H1 (cell line): Measurements from ENCODE around the gene SFXN1. TPM values are rescaled to one million over a fixed set of nuclear protein-coding genes. Genes with fewer than 3 reads are reported as not detected.

Experiments used
- CTCF ChIA-PET: fragments of 300-600 bp; sonication (Branson Sonifier 250); formaldehyde crosslinking; loops from one replicate; lab custom pipeline; 2021; ENCODE audit not compliant: partially characterized antibody; lab: Charles Lee
- POLR2A ChIA-PET: fragments of 300-600 bp; sonication (Branson Sonifier 250); formaldehyde crosslinking; loops from one replicate; lab custom pipeline; 2021; ENCODE audit warnings: inconsistent platforms; ENCODE audit not compliant: partially characterized antibody; lab: Charles Lee
- DNase-seq, 2 experiments: peaks; one replicate each; pipeline versions ENCODE4 v3.0.0 to v3.0.0-alpha.2; 2010 to 2022; ENCODE audit warnings: low spot score in 2 of 2, low read depth in 1 of 2, mixed read lengths in 1 of 2
- FAIRE-seq: peaks from 2 replicates; lab custom pipeline; 2011; peaks lifted over from hg19 to GRCh38; lab: Jason Lieb, UNC
- H2AFZ ChIP-seq: 2 replicates; pipeline ENCODE4 v1.8.1; 2012; ENCODE audit warnings: low read length, inconsistent platforms
- H2AK5ac ChIP-seq: 2 replicates; pipeline ENCODE4 v1.6.1; 2013; ENCODE audit warnings: low read depth, low read length
- H2BK120ac ChIP-seq: replicated peaks from 2 replicates; pipeline ENCODE3; 2013; ENCODE audit warnings: low read depth, low read length, inconsistent platforms
- H2BK12ac ChIP-seq: 2 replicates; pipeline ENCODE4 v1.6.1; 2013; ENCODE audit warnings: low read depth, low read length
- H2BK15ac ChIP-seq: 2 replicates; pipeline ENCODE4 v1.6.1; 2013; ENCODE audit warnings: low read length
- H2BK20ac ChIP-seq: 2 replicates; pipeline ENCODE4 v1.6.1; 2013; ENCODE audit warnings: low read length
- H2BK5ac ChIP-seq: 2 replicates; pipeline ENCODE4 v1.6.1; 2013; ENCODE audit warnings: low read depth, low read length
- H3K14ac ChIP-seq: 2 replicates; pipeline ENCODE4 v1.6.1; 2013; ENCODE audit warnings: inconsistent platforms; ENCODE audit not compliant: insufficient read length
- H3K18ac ChIP-seq: 2 replicates; pipeline ENCODE4 v1.6.1; 2013; ENCODE audit warnings: low read length; ENCODE audit errors: extremely low read depth
- H3K23ac ChIP-seq: 2 replicates; pipeline ENCODE4 v1.6.1; 2013; ENCODE audit warnings: inconsistent platforms; ENCODE audit not compliant: insufficient read length
- H3K23me2 ChIP-seq: 2 replicates; pipeline ENCODE4 v1.6.1; 2013; ENCODE audit warnings: low read depth, low read length
- H3K27ac ChIP-seq: 2 replicates; pipeline ENCODE4 v1.6.1; 2011; ENCODE audit warnings: low read depth, low read length, inconsistent platforms
- H3K27me3 ChIP-seq, 4 experiments: replicated peaks in 1 of 4; 1 replicate in 1 of 4; 2 replicates in 3 of 4; pipeline versions ENCODE4 v1.6.1 to v1.8.1; 2011 to 2013; ENCODE audit warnings: low read length in 3 of 4, mild to moderate bottlenecking in 3 of 4, inconsistent platforms in 2 of 4, mixed read lengths in 2 of 4, moderate library complexity in 1 of 4; ENCODE audit not compliant: control insufficient read depth in 3 of 4, insufficient read depth in 3 of 4; ENCODE audit errors: extremely low read depth in 1 of 4
- H3K36me3 ChIP-seq, 4 experiments: 2 replicates each; pipeline versions ENCODE4 v1.6.1 to v1.8.1; 2011 to 2013; ENCODE audit warnings: mild to moderate bottlenecking in 4 of 4, low read length in 3 of 4, moderate library complexity in 2 of 4, control low read depth in 1 of 4, inconsistent platforms in 1 of 4; ENCODE audit not compliant: insufficient read depth in 4 of 4, control insufficient read depth in 2 of 4
- H3K4ac ChIP-seq: replicated peaks from 2 replicates; pipeline ENCODE3; 2013; ENCODE audit warnings: low read length, low read depth, mixed read lengths, inconsistent platforms; ENCODE audit not compliant: insufficient read length
- H3K4me1 ChIP-seq, 4 experiments: replicated peaks in 1 of 4; 1 replicate in 1 of 4; 2 replicates in 3 of 4; pipeline versions ENCODE4 v1.6.1 to v1.8.1; 2011 to 2013; ENCODE audit warnings: low read length in 3 of 4, inconsistent platforms in 2 of 4, mixed read lengths in 1 of 4; ENCODE audit not compliant: insufficient read depth in 4 of 4, control insufficient read depth in 3 of 4
- H3K4me2 ChIP-seq, 2 experiments: 2 replicates each; pipeline versions ENCODE4 v1.6.1 to v1.8.1; 2011 to 2013; ENCODE audit warnings: low read depth in 2 of 2, low read length in 2 of 2, control low read depth in 1 of 2, inconsistent platforms in 1 of 2, mild to moderate bottlenecking in 1 of 2; ENCODE audit not compliant: insufficient read depth in 1 of 2
- H3K4me3 ChIP-seq, 4 experiments: fragments of 200-600, 300-600 bp in 1 of 4; sonication (generic), shearing (Covaris generic), sonication (Bioruptor Twin) in 1 of 4; 2 replicates each; pipeline versions ENCODE4 v1.5.1 to v1.8.1; 2011 to 2016; ENCODE audit warnings: low read length in 4 of 4, low read depth in 3 of 4, control low read depth in 2 of 4, inconsistent platforms in 2 of 4, mild to moderate bottlenecking in 2 of 4, mixed read lengths in 1 of 4, moderate library complexity in 1 of 4; ENCODE audit not compliant: insufficient read depth in 2 of 4; ENCODE audit errors: extremely low read depth in 1 of 4
- H3K56ac ChIP-seq: replicated peaks from 2 replicates; pipeline ENCODE3; 2013; ENCODE audit warnings: low read depth, mild to moderate bottlenecking, mixed read lengths, low read length, inconsistent platforms; ENCODE audit not compliant: insufficient read length
- H3K79me1 ChIP-seq: 2 replicates; pipeline ENCODE4 v1.6.1; 2013; ENCODE audit warnings: low read depth, low read length, control low read depth
- H3K79me2 ChIP-seq, 2 experiments: 2 replicates each; pipeline versions ENCODE4 v1.6.1 to v1.8.1; 2012 to 2013; ENCODE audit warnings: low read length in 2 of 2, mild to moderate bottlenecking in 2 of 2, inconsistent platforms in 1 of 2; ENCODE audit not compliant: insufficient read depth in 2 of 2, control insufficient read depth in 1 of 2
- H3K9ac ChIP-seq, 4 experiments: replicated peaks in 1 of 4; 1 replicate in 1 of 4; 2 replicates in 3 of 4; pipeline versions ENCODE4 v1.6.1 to v1.8.1; 2011 to 2013; ENCODE audit warnings: low read depth in 3 of 4, low read length in 3 of 4, control low read depth in 2 of 4, mild to moderate bottlenecking in 2 of 4, moderate library complexity in 2 of 4, inconsistent platforms in 1 of 4; ENCODE audit errors: extremely low read depth in 1 of 4
- H3K9me3 ChIP-seq, 2 experiments: 2 replicates each; pipeline versions ENCODE4 v1.6.1 to v1.8.1; 2012 to 2013; ENCODE audit warnings: mild to moderate bottlenecking in 2 of 2, moderate library complexity in 2 of 2, control low read depth in 1 of 2, inconsistent platforms in 1 of 2, low read depth in 1 of 2, low read length in 1 of 2, mixed read lengths in 1 of 2; ENCODE audit not compliant: insufficient read depth in 2 of 2
- H4K20me1 ChIP-seq, 2 experiments: replicated peaks in 1 of 2; 2 replicates each; pipeline versions ENCODE3 to v1.8.1; 2011 to 2013; ENCODE audit warnings: inconsistent platforms in 2 of 2, low read length in 2 of 2, mild to moderate bottlenecking in 1 of 2; ENCODE audit not compliant: insufficient read depth in 2 of 2, control insufficient read depth in 1 of 2
- H4K5ac ChIP-seq: 2 replicates; pipeline ENCODE4 v1.6.1; 2013; ENCODE audit warnings: low read length, low read depth, mixed read lengths, inconsistent platforms; ENCODE audit not compliant: insufficient read length
- H4K8ac ChIP-seq: 2 replicates; pipeline ENCODE4 v1.8.0; 2013; ENCODE audit warnings: mild to moderate bottlenecking, moderate library complexity, low read length, inconsistent platforms; ENCODE audit not compliant: insufficient read depth; ENCODE audit errors: extremely low read depth
- H4K91ac ChIP-seq: replicated peaks from 2 replicates; pipeline ENCODE3; 2013; ENCODE audit warnings: low read length, mixed read lengths, inconsistent platforms; ENCODE audit not compliant: insufficient read length
- ASH2L ChIP-seq: fragments of 200-600, 300-600 bp; sonication (generic); IDR thresholded peaks from one replicate; pipeline ENCODE4 v1.7.1; 2017; ENCODE audit warnings: low read length
- SP4 ChIP-seq: IDR thresholded peaks from 2 replicates; pipeline ENCODE4 v1.6.1; 2012; ENCODE audit warnings: low read length, inconsistent platforms
- WGBS, 2 experiments: shearing (Covaris generic) in 1 of 2; methylation state at CpG; one replicate each; pipeline versions ENCODE4 v1.1.6 to v1.1.7; 2013 to 2015; ENCODE audit warnings: low lambda C conversion rate in 2 of 2, mixed read lengths in 2 of 2, inconsistent platforms in 1 of 2, low coverage in 1 of 2, missing lambda C conversion rate in 1 of 2; ENCODE audit not compliant: insufficient replicate concordance in 2 of 2, insufficient coverage in 1 of 2, insufficient read length in 1 of 2; ENCODE audit errors: extremely low coverage in 1 of 2, missing lambda C conversion rate in 1 of 2; 5-methylcytosine and 5-hydroxymethylcytosine counted together
- polyA plus RNA-seq, 7 experiments: library from polyadenylated mRNA; depleted of rRNA in 3 of 7; stranded (reverse) in 5 of 7; unstranded in 2 of 7; fragments of >200 nt in 5 of 7; fragments of 200-250 nt in 2 of 7; gene quantifications; 1 replicate in 5 of 7; 2 replicates in 1 of 7; 4 replicates in 1 of 7; pipeline versions ENCODE4 v1.2.1 to v1.2.3, GENCODE V29; 2011 to 2013; ENCODE audit warnings: missing spikeins in 2 of 7, mixed read lengths in 2 of 7
- total RNA-seq: library from RNA; stranded (reverse); fragmentation: NEBNext Ultra II Directional; extraction: Animal tissue kit (Norgen Biotek cat#: 25700); gene quantifications from 2 replicates; pipeline ENCODE4 v1.2.1, GENCODE V29; 2021

SFXN1 gene
- total and polyA plus RNA-seq, 2 of the 8 experiments (the other 6 are each of a cell fraction or from before 2014, with no cell fraction given), result 72.7 to 97.6 TPM

DNA sequence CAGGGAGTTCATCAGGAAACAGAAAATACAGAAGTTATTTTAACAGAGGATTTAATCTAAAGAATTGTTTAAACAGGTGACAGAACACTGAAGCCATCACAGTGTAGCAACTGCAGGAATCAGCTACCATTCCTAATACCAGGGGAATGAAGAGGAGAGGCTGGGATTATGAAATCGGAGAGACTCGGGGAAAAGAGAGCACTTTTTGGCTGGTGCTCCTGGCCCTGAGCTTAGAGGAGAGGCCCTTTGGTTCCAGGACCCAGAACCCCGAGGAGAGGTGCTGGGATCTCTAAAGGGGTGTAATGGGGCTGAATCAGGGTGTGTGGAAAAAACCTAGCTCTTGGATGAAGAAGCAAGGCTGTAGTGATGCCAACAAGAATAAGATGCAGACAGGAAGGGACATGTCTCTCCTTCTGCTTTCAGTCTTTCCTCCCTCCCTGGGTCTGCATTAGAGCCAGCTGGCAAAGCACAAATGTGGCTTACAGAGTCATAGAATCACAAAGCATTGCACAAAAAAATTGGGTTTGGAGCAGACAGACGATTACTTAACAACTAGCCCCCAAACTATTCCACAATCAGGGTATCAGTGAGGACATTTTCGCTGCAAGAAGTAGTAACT is 11.6 kb upstream of the SFXN1 start:
- no peaks in the 10 kb centered on the region for H3K79me2 ChIP-seq
- H3K4ac ChIP-seq, result no peak overlapping the region
- no peaks in the 10 kb centered on the region for H3K36me3 ChIP-seq
- H2BK5ac ChIP-seq, result no peak overlapping the region
- no peak overlapping the region for H4K8ac ChIP-seq
- TF ChIP-seq ASH2L (no peak), SP4 (no peak)
- no peak overlapping the region for H4K5ac ChIP-seq
- no peak overlapping the region for H3K14ac ChIP-seq
- no peaks in the 10 kb centered on the region for H4K20me1 ChIP-seq
- H3K27me3 ChIP-seq, result no peaks in the 10 kb centered on the region
- H3K4me2 ChIP-seq, result no peak overlapping the region
- no peak for FAIRE-seq
- no peaks in the 10 kb centered on the region for H3K23me2 ChIP-seq
- H3K79me1 ChIP-seq, result no peaks in the 10 kb centered on the region
- no peak overlapping the region for H2BK12ac ChIP-seq
- H3K56ac ChIP-seq, result no peak overlapping the region
- H3K27ac ChIP-seq, result no peak overlapping the region
- H3K18ac ChIP-seq, result no peak overlapping the region
- no peak overlapping the region for H3K4me3 ChIP-seq
- H3K9me3 ChIP-seq, result no peaks in the 10 kb centered on the region
- H3K23ac ChIP-seq, result no peak overlapping the region
- H3K4me1 ChIP-seq, result no peaks in the 10 kb centered on the region; a peak in 1 of 7 replicates
- no peak for DNase-seq
- no peak overlapping the region for H4K91ac ChIP-seq
- ChIA-PET POLR2A (interaction anchor here (2.6 kb wide), 1 partner anchor 13 kb away, joined by 7 read pairs; no protein-coding TSS in a partner anchor), CTCF (interaction anchor here (0.6 to 3.7 kb wide), 8 partner anchors 9 to 235 kb away, joined by 3 to 15 read pairs (median 4); partner anchors contain the start of gene DRD1)
- H2BK20ac ChIP-seq, result no peak overlapping the region
- no peak overlapping the region for H2AK5ac ChIP-seq
- no peak overlapping the region for H2BK120ac ChIP-seq
- H2AFZ ChIP-seq, result peak overlapping the region; percentile 42; the same call in 1 of the 2 replicates
- H2BK15ac ChIP-seq, result no peak overlapping the region
- whole genome bisulfite sequencing, 2 experiments, result 78% methylated on average over 5 of the region's 5 CpGs; no CpG with 5 or more reads in 1 of the 2 experiments
- no peak overlapping the region for H3K9ac ChIP-seq
